ENCODE measurements around the gene RASSF6.
A peak's percentile ranks its signal among the peaks of the same experiment; 100 is the strongest.
"Not testable (repeated sequence)": the region's sequence is repeated elsewhere in the genome, so short reads cannot be mapped to it uniquely, and the experiment has no call there.

Gene RASSF6

DNA sequence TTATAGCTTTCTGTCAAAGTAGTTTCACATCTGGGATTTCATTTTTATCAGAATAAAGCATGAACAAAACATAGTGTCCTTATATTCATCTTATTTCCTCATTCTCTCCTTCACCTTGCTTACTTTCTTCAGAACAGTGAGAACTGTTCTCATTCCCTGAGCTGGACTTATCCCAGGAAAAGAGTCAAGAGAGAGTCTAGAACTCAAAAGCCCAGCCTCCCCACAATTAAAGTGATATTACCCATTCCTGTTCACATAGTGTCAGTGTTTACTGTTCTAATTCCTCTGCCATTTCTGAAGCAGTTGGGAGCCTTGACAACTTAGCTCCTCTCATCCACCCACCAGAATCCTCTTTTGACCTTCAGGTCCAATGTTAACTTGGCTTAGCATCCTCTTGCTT lies 42.9 kb downstream of the RASSF6 start:
- H3K27ac ChIP-seq (ENCODE audit: low read length) = no peak overlapping the region
- no peak for DNase-seq (ENCODE audit: low read depth, low spot score)
- H3K36me3 ChIP-seq (ENCODE audit: control insufficient read depth, insufficient read depth, low read length) = no peaks in the 10 kb centered on the region
- H3K27me3 ChIP-seq (ENCODE audit: control insufficient read depth, insufficient read depth, low read length) = no peaks in the 10 kb centered on the region
- no peaks in the 10 kb centered on the region for H3K9me3 ChIP-seq (ENCODE audit: control insufficient read depth, insufficient read depth, low read length)
- H3K4me3 ChIP-seq (ENCODE audit: low read length) = no peak overlapping the region
- peaks cover 1% of the 10 kb centered on the region; the same call in 1 of the 2 replicates for H3K4me1 ChIP-seq (ENCODE audit: control insufficient read depth, insufficient read depth, low read length)

DNA sequence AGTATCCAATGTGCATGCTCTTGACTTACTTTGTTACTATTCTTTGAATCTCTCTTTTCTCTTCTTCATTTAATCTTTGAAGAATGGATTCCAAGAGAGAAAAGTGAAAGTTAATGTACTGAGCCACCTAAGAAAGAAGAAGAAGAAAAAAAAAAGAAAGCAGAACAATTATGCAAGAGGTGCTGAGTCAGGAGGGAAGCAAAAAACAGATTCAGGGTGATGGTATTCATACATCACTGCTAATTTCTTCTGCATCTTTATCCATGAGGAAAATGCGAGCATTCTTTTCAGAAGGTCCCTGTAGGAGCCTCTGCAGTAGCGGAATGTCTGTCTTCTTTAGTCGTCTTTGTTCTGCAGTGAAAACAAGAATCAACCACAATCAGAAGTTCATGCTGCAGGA lies 43.9 kb downstream of the RASSF6 start:
- H3K36me3 ChIP-seq (ENCODE audit: control insufficient read depth, insufficient read depth, low read length) = no peaks in the 10 kb centered on the region
- DNase-seq (ENCODE audit: low read depth, low spot score) = no peak
- no peak overlapping the region for H3K27ac ChIP-seq (ENCODE audit: low read length)
- H3K9me3 ChIP-seq (ENCODE audit: control insufficient read depth, insufficient read depth, low read length) = no peaks in the 10 kb centered on the region
- no peak overlapping the region for H3K4me3 ChIP-seq (ENCODE audit: low read length)
- H3K4me1 ChIP-seq (ENCODE audit: control insufficient read depth, insufficient read depth, low read length) = peaks cover 1% of the 10 kb centered on the region; the same call in 1 of the 2 replicates
- H3K27me3 ChIP-seq (ENCODE audit: control insufficient read depth, insufficient read depth, low read length) = no peaks in the 10 kb centered on the region
- no CpG with 5 or more reads among the region's 3 CpGs for WGBS (ENCODE audit: insufficient coverage, insufficient read length)

- H3K4me1 ChIP-seq (ENCODE audit: control insufficient read depth, insufficient read depth, low read length) = no peaks in the 10 kb centered on the region
- no peak overlapping the region for H3K27ac ChIP-seq (ENCODE audit: low read length)
- no peaks in the 10 kb centered on the region for H3K36me3 ChIP-seq (ENCODE audit: control insufficient read depth, insufficient read depth, low read length)
- no peaks in the 10 kb centered on the region for H3K27me3 ChIP-seq (ENCODE audit: control insufficient read depth, insufficient read depth, low read length)
- H3K4me3 ChIP-seq (ENCODE audit: low read length) = no peak overlapping the region
- H3K9me3 ChIP-seq (ENCODE audit: control insufficient read depth, insufficient read depth, low read length) = no peaks in the 10 kb centered on the region
- DNase-seq (ENCODE audit: low read depth, low spot score) = no peak
These were observed 44.6 kb downstream of the RASSF6 start for GRCh38 chr4:73575660-73576059.

DNA sequence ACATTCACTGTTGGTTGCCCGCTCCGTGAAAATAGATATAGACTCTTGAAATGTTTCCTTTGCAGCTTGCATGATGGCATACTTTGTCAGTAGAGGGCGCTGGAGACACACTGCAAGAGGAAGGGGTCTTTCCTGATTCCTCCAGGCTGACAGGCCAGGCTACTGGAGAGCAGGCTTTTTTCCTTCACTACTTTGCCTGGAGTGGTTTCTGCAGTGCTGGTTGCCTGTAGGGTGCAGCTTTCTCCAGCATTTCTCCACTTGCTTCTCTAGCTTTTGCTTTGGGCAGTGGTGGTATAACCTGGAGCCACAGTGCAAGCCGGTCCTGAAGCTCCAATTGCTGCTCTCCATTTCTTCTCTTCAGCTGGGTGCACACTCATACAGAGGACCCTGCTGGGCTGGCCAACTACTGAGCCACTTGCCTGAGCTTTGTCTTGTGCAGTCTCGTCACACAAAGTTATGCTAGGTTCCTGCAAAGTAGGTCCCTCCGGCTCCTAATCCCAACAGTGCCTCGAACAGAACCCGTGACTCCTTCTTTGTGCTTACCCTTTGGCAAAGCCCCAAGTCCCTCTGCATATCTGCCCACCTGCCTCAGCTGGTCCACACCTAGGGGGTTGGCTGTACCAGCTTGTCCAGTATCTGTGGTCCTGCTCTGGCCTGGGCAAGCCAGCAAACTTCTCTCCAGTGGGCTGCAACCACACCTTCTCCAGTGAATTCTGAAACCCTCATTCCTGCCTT lies 46.3 kb downstream of the RASSF6 start:
- Histone ChIP-seq H3K27ac (ENCODE audit: low read length) (no peak overlapping the region), H3K9me3 (ENCODE audit: control insufficient read depth, insufficient read depth, low read length) (no peaks in the 10 kb centered on the region), H3K27me3 (ENCODE audit: control insufficient read depth, insufficient read depth, low read length) (no peaks in the 10 kb centered on the region), H3K4me3 (ENCODE audit: low read length) (no peak overlapping the region), H3K4me1 (ENCODE audit: control insufficient read depth, insufficient read depth, low read length) (no peaks in the 10 kb centered on the region), H3K36me3 (ENCODE audit: control insufficient read depth, insufficient read depth, low read length) (no peaks in the 10 kb centered on the region)
- no CpG with 5 or more reads among the region's 8 CpGs for WGBS (ENCODE audit: insufficient coverage, insufficient read length)
- DNase-seq (ENCODE audit: low read depth, low spot score) = peak; percentile 74

DNA sequence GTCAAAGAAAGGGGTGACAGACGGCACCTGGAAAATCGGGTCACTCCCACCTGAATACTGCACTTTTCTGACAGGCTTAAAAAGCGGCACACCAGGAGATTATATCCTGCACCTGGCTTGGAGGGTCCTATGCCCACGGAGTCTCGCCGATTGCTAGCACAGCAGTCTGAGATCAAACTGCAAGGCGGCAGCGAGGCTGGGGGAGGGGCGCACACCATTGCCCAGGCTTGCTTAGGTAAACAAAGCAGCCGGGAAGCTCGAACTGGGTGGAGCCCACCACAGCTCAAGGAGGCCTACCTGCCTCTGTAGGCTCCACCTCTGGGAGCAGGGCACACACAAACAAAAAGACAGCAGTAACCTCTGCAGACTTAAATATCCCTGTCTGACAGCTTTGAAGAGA lies 69.4 kb downstream of the RASSF6 start:
- H3K36me3 ChIP-seq (ENCODE audit: control insufficient read depth, insufficient read depth, low read length); H3K27ac ChIP-seq (ENCODE audit: low read length); H3K4me3 ChIP-seq (ENCODE audit: low read length); H3K9me3 ChIP-seq (ENCODE audit: control insufficient read depth, insufficient read depth, low read length); H3K27me3 ChIP-seq (ENCODE audit: control insufficient read depth, insufficient read depth, low read length); DNase-seq (ENCODE audit: low read depth, low spot score); H3K4me1 ChIP-seq (ENCODE audit: control insufficient read depth, insufficient read depth, low read length): not testable (repeated sequence)
- no CpG with 5 or more reads among the region's 11 CpGs for WGBS (ENCODE audit: insufficient coverage, insufficient read length)

- Histone ChIP-seq H3K36me3 (ENCODE audit: control insufficient read depth, insufficient read depth, low read length) (no peaks in the 10 kb centered on the region), H3K9me3 (ENCODE audit: control insufficient read depth, insufficient read depth, low read length) (no peaks in the 10 kb centered on the region), H3K4me3 (ENCODE audit: low read length) (no peak overlapping the region), H3K27ac (ENCODE audit: low read length) (no peak overlapping the region), H3K27me3 (ENCODE audit: control insufficient read depth, insufficient read depth, low read length) (no peaks in the 10 kb centered on the region), H3K4me1 (ENCODE audit: control insufficient read depth, insufficient read depth, low read length) (no peaks in the 10 kb centered on the region)
- DNase-seq (ENCODE audit: low read depth, low spot score) = no peak
- WGBS (ENCODE audit: insufficient coverage, insufficient read length) = no CpG with 5 or more reads among the region's 2 CpGs
These were observed 75.6 kb downstream of the RASSF6 start for GRCh38 chr4:73544620-73545019.

DNA sequence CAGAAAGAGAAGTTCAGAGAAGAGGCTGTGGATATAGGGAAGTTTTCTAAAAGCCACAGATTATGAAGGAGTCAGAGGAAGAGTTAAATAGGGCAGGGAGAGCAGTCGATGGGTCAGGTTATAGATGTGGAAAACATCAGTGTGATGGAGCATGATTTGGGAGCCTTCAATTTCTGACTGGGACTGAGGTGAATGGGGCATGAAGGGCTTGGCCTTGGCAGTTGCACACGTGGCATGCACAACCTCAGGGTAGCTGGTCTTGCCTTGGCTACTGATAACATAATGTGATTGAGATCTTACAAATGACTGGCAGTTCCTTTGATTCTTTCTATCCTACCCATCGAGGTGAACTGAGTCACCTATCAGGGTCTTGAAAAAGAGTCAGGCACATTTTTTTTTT lies 79.0 kb downstream of the RASSF6 start:
- Histone ChIP-seq H3K27ac (ENCODE audit: low read length) (no peak overlapping the region), H3K4me1 (ENCODE audit: control insufficient read depth, insufficient read depth, low read length) (no peaks in the 10 kb centered on the region), H3K9me3 (ENCODE audit: control insufficient read depth, insufficient read depth, low read length) (no peaks in the 10 kb centered on the region), H3K36me3 (ENCODE audit: control insufficient read depth, insufficient read depth, low read length) (no peaks in the 10 kb centered on the region), H3K27me3 (ENCODE audit: control insufficient read depth, insufficient read depth, low read length) (no peaks in the 10 kb centered on the region), H3K4me3 (ENCODE audit: low read length) (no peak overlapping the region)
- WGBS (ENCODE audit: insufficient coverage, insufficient read length) = no CpG with 5 or more reads among the region's 3 CpGs
- DNase-seq (ENCODE audit: low read depth, low spot score) = no peak

DNA sequence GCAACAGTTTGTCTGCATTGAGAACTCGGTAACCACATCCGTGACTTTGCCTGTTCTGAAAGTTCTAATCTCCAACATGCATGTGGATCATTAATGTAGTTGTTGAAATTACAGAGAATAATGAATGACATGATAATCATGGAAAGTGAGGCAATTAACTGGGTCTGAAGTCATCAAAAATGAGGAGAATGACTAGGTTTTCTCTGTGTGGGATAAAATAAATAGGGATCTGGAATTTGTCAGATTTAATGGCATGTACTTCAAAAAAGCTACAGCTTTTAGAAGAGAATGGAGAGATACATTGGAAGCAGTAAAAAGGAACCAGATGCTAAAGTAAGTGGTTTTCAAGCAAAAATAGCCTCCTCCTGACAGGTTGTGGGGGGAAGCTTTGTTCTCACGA lies 79.4 kb downstream of the RASSF6 start:
- WGBS (ENCODE audit: insufficient coverage, insufficient read length) = no CpG with 5 or more reads among the region's 3 CpGs
- no peaks in the 10 kb centered on the region for H3K9me3 ChIP-seq (ENCODE audit: control insufficient read depth, insufficient read depth, low read length)
- no peaks in the 10 kb centered on the region for H3K4me1 ChIP-seq (ENCODE audit: control insufficient read depth, insufficient read depth, low read length)
- no peak overlapping the region for H3K27ac ChIP-seq (ENCODE audit: low read length)
- DNase-seq (ENCODE audit: low read depth, low spot score) = no peak
- H3K27me3 ChIP-seq (ENCODE audit: control insufficient read depth, insufficient read depth, low read length) = no peaks in the 10 kb centered on the region
- no peak overlapping the region for H3K4me3 ChIP-seq (ENCODE audit: low read length)
- H3K36me3 ChIP-seq (ENCODE audit: control insufficient read depth, insufficient read depth, low read length) = no peaks in the 10 kb centered on the region

DNA sequence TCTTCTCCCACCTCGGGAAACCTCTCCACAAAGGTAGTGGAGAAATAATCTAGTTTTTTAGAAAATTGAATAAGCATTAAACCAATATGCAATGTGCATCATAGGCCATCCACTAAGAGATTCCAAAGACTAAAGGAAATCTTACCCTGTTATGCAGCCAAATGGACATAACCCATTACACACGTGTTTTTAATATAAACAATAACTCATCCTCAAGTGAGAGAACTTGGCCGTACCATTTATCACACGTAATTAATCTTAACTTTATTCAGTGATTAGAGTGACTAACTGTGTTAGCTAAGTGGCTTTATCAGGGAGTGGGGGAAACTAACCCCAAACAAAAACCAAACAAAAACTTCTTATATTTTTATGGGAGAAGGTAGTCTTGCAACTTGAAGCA lies 80.8 kb downstream of the RASSF6 start:
- no peak overlapping the region for H3K4me3 ChIP-seq (ENCODE audit: low read length)
- no peaks in the 10 kb centered on the region for H3K27me3 ChIP-seq (ENCODE audit: control insufficient read depth, insufficient read depth, low read length)
- H3K9me3 ChIP-seq (ENCODE audit: control insufficient read depth, insufficient read depth, low read length) = no peaks in the 10 kb centered on the region
- no peaks in the 10 kb centered on the region for H3K36me3 ChIP-seq (ENCODE audit: control insufficient read depth, insufficient read depth, low read length)
- H3K4me1 ChIP-seq (ENCODE audit: control insufficient read depth, insufficient read depth, low read length) = no peaks in the 10 kb centered on the region
- H3K27ac ChIP-seq (ENCODE audit: low read length) = no peak overlapping the region
- DNase-seq (ENCODE audit: low read depth, low spot score) = no peak
- WGBS (ENCODE audit: insufficient coverage, insufficient read length) = no CpG with 5 or more reads among the region's 4 CpGs

DNA sequence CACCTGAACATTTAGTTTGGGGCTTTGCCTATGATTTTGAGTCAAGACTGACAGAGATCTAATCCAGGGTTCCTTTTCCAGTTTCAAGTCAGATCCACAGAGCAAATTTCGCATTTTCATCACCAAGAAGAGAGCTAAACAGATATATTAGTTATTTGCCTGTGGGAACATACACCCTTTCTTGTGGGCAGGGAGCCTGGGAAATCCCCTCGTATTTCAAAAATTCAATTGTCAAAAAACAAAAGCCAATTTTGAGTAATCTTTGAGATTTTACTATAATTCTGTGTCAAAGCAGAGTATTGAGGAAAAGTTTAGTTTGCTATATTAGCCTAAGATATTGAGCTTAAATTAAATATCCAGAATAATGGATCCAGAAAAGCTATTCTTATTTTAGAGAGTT lies 82.1 kb downstream of the RASSF6 start:
- Histone ChIP-seq H3K9me3 (ENCODE audit: control insufficient read depth, insufficient read depth, low read length) (no peaks in the 10 kb centered on the region), H3K27ac (ENCODE audit: low read length) (no peak overlapping the region), H3K36me3 (ENCODE audit: control insufficient read depth, insufficient read depth, low read length) (no peaks in the 10 kb centered on the region), H3K4me3 (ENCODE audit: low read length) (no peak overlapping the region), H3K27me3 (ENCODE audit: control insufficient read depth, insufficient read depth, low read length) (no peaks in the 10 kb centered on the region), H3K4me1 (ENCODE audit: control insufficient read depth, insufficient read depth, low read length) (no peaks in the 10 kb centered on the region)
- no peak for DNase-seq (ENCODE audit: low read depth, low spot score)
- no CpG with 5 or more reads among the region's 2 CpGs for WGBS (ENCODE audit: insufficient coverage, insufficient read length)

All from iPS DF 6.9 (cell line).